ENCODE data around the gene CXXC5. TPM values are rescaled to one million over a fixed set of nuclear protein-coding genes. Genes with fewer than 3 reads are reported as not detected.

CXXC5 gene
- total and polyA plus RNA-seq, 9 of the 15 experiments (the other 6 are each of a cell fraction or from before 2014, with no cell fraction given): 1.9 to 123 (median 45.8) TPM

- Histone ChIP-seq H2AFZ (ENCODE audit: low read depth, low read length) (no peak overlapping the region), H3K27me3 (ENCODE audit: control insufficient read depth in 2 of 2, insufficient read depth in 2 of 2, low read length in 2 of 2) (no peaks in the 10 kb centered on the region; a peak in 1 of 5 replicates), H3K9ac (ENCODE audit: insufficient read depth in 1 of 2, low read depth in 2 of 2, low read length in 2 of 2) (no peak overlapping the region), H3K36me3 (ENCODE audit: control insufficient read depth, insufficient read depth, low read length) (peaks cover 61% of the 10 kb centered on the region; the same call in 2 of the 3 replicates), H3K9me1 (ENCODE audit: control insufficient read depth, insufficient read depth, low read length) (peaks cover 3% of the 10 kb centered on the region), H3K4me3 (no peak overlapping the region), H3K9me3 (replicated peaks; ENCODE audit: control insufficient read depth, insufficient read depth, low read depth, low read length) (no peaks in the 10 kb centered on the region), H3K27ac (ENCODE audit: extremely low read depth, low read depth, low read length) (no peak overlapping the region; the same call in 2 of the 3 replicates), H3K79me2 (ENCODE audit: control insufficient read depth, insufficient read depth, low read length) (peaks cover 11% of the 10 kb centered on the region; the same call in 2 of the 3 replicates), H4K20me1 (replicated peaks; ENCODE audit: control insufficient read depth, insufficient read depth, low read length) (0 out of 2 replicates have a peak, but pooled peaks cover 4% of the 10 kb centered on the region), H3K4me1 (replicated peaks in 1 of 2; ENCODE audit: control insufficient read depth in 2 of 2, insufficient read depth in 2 of 2, low read length in 2 of 2) (peaks cover 32 to 62% of the 10 kb centered on the region in 2 experiments), H3K4me2 (ENCODE audit: insufficient read depth, low read length) (no peak overlapping the region; the same call in 1 of the 2 replicates)
- TF ChIP-seq ZNF79 (CRISPR knock-in tag; IDR thresholded peaks at IDR 0.05; ENCODE audit: low read depth): no peak
- TF ChIP-seq TEAD1 (CRISPR knock-in tag; IDR thresholded peaks at IDR 0.05): 0 out of 4 replicates have a peak, but pooled peaks of 1 of the 2 experiments have one; percentile 36
- TF ChIP-seq MBD2 (IDR thresholded peaks at IDR 0.05; ENCODE audit: borderline replicate concordance, low read depth): no peak
- no peak for TF ChIP-seq BACH1 (tag; IDR thresholded peaks at IDR 0.05)
- TF ChIP-seq POLR2AphosphoS2 (IDR thresholded peaks at IDR 0.05; ENCODE audit: low read length): peak; percentile 29; the same call in 1 of the 2 replicates
- TF ChIP-seq MAX (CRISPR knock-in tag; IDR thresholded peaks at IDR 0.05): peak; percentile 32; the same call in 1 of the 2 replicates
- in situ Hi-C loops (cut with MboI): no loop called here
- FAIRE-seq (peak; percentile 58), ATAC-seq (no peak), DNase-seq (ENCODE audit: extremely low read depth in 1 of 4, low spot score in 3 of 4) (no peak)
- CTCF ChIA-PET (ENCODE audit: low intra/inter-chr PET ratio): no interaction called here
- WGBS (ENCODE audit: insufficient coverage, low coverage, missing lambda C conversion rate): 88% methylated on average over 5 of the region's 5 CpGs
- intact Hi-C loops (cut with micrococcal nuclease): no loop called here
- POLR2A ChIA-PET: interaction anchor here (1.5 kb wide), 1 partner anchor 26 kb away, joined by 3 read pairs; no protein-coding TSS in a partner anchor
- BruUV-seq (replicated peaks): no TSS peak
Observed at GRCh38 chr5:139686356-139686705, 38.2 kb downstream of the CXXC5 start.

Data from K562 (cell line).